Measurements from ENCODE around the gene PLCH2.

PLCH2 gene

DNA sequence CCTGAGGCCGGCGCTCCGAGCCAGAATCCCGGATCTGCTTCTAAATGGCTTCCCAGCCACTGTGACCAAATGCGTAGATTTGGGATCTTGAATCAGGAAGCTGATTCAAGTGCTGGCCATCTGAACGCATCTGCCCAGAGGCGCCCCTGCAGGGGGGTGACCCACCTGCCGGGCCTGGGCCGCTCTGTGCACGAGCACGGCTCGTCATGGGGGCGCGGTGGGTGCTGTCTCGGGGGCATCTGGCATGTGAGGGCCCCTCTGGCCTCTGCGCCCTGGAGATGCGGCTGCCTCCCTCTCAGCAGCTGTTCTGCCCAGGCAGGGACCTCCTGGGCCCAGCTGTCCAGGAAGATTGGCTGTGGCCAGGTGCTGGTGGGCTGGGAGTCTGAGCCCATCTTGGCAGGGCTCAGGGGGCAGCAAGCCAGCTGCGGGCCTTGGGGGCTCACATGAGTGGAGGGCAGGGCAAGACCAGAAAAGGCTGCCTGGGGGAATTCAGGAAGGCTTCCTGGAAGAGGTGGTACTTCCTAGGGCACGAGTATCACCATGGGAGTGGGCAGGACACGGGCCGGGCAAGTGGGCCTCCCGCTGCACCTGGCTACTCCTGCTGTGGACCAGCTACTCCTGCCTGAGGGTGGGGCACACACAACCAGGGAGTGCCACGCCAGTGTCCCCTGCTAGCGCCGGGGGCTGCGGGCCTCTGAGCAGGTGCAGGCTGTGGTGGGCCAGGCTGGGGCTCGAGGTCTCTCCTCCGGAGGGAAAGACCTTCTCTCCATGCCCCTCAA is 25.1 kb downstream of the PLCH2 start:
- no peak for DNase-seq (ENCODE audit: low read depth in 2 of 2)

DNA sequence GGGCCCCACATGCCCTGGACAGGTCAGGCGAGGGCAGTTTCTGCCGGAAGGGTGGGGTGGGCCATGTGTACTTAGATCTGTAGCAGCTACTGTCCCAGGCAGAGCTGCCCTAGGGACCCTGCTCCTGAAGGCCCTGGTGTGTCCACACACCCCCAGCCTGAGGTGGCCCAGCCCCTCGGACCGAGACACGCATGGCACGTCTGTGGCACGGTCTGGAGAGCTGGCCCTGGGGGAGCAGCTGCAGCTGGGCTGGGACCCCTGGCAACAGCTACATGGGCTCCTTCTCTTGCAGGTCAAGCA is 25.7 kb downstream of the PLCH2 start:
- no peak for DNase-seq (ENCODE audit: low read depth in 2 of 2)

DNA sequence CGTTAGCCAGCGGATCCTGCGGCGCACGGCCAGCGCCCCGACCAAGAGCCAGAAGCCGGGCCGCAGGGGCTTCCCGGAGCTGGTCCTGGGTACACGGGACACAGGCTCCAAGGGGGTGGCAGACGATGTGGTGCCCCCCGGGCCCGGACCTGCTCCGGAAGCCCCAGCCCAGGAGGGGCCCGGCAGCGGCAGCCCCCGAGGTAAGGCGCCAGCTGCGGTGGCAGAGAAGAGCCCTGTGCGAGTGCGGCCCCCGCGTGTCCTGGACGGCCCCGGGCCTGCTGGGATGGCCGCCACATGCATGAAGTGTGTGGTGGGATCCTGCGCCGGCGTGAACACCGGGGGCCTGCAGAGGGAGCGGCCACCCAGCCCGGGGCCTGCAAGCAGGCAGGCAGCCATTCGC is 26.1 kb downstream of the PLCH2 start:
- no peak for DNase-seq (ENCODE audit: low read depth in 2 of 2)

DNA sequence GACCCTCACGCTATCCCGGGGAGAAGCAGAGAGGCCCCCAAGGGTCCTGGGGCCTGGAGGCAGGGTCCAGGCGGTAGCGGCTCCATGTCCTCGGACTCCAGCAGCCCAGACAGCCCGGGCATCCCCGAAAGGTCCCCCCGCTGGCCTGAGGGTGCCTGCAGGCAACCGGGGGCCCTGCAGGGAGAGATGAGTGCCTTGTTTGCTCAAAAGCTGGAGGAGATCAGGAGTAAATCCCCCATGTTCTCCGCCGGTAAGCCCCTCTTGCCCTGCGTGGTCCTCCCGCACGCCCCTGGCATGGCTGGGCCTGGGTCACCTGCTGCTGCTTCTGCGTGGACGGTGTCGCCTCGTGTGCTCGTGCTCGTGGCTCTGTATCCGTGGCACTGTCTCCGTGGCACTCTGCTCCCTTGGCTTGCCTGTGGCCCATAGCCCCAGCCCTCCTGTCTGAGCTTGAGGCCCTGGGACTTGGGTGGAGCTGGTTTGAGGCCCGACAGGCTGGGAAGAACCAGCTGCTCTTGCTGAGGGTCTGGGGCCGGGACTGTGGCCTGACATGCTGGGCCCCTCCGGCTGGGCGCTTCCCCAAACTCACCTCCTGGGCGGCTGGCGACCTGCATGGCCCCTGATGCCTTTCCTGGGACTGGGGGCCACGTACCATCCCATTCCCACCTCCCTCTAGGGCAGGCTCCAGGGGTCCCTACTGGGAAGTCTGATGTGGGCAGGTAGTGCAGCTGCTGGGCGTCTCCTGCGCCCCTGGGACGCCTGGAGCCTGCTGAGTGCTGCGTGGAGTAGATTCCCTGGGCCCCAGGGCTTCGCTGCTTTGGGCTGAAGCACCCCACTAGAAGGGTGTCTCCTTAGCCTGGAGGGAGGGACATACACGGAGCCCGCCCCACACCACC is 26.8 kb downstream of the PLCH2 start:
- no peak for DNase-seq (ENCODE audit: low read depth in 2 of 2)

DNA sequence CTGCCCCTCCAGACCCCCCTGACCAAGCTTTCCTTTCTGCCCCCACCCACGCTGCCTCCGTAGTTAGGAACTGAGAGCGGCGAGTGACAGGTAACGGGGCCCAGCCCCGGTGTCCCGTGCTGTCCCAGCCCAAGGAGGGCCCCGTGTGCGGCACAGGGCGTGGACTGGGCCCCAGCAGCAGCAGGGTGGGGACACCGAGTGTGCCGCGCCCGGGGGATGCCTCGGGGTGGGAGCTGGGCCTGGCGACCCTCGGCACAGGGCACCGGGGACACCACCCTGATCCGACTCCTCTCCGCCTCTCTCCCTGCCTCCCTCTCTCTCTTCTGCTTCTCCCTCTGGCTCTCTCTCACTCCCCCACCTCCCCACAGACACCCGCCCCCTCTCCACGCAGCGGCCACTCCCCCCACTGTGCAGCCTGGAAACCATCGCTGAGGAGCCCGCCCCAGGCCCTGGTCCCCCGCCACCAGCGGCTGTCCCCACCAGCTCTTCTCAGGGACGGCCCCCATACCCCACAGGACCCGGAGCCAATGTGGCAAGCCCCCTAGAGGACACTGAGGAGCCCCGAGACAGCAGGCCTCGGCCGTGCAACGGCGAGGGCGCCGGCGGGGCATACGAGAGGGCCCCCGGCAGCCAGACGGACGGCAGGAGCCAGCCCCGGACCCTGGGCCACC is 27.6 kb downstream of the PLCH2 start:
- DNase-seq (ENCODE audit: low read depth in 2 of 2): no peak

DNA sequence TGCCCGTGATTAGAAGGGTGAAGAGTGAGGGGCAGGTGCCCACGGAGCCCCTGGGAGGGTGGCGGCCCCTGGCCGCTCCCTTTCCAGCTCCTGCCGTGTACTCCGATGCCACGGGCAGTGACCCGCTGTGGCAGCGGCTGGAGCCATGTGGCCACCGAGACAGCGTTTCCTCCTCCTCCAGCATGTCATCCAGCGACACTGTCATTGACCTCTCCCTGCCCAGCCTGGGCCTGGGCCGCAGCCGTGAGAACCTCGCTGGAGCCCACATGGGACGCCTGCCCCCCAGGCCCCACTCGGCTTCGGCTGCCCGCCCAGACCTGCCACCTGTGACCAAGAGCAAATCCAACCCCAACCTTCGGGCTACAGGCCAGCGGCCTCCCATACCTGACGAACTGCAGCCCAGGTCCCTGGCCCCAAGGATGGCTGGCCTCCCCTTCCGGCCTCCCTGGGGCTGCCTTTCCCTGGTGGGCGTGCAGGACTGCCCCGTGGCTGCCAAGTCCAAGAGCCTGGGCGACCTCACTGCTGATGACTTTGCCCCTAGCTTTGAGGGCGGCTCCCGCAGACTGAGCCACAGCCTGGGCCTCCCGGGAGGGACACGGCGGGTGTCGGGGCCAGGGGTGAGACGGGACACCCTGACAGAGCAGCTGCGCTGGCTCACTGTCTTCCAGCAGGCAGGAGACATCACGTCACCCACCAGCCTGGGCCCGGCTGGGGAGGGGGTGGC is 28.3 kb downstream of the PLCH2 start:
- no peak for DNase-seq (ENCODE audit: low read depth in 2 of 2)

DNA sequence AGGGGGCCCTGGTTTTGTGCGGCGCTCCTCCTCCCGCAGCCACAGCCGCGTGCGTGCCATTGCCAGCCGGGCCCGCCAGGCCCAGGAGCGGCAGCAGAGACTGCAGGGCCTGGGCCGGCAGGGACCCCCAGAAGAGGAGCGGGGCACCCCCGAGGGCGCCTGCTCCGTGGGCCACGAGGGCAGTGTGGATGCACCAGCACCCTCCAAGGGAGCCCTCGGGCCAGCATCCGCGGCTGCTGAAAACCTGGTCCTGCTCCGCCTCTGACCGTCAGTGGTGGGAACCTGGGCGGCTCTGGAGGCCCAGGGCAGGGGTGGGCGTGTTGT is 28.8 kb downstream of the PLCH2 start:
- no peak for DNase-seq (ENCODE audit: low read depth in 2 of 2)

DNA sequence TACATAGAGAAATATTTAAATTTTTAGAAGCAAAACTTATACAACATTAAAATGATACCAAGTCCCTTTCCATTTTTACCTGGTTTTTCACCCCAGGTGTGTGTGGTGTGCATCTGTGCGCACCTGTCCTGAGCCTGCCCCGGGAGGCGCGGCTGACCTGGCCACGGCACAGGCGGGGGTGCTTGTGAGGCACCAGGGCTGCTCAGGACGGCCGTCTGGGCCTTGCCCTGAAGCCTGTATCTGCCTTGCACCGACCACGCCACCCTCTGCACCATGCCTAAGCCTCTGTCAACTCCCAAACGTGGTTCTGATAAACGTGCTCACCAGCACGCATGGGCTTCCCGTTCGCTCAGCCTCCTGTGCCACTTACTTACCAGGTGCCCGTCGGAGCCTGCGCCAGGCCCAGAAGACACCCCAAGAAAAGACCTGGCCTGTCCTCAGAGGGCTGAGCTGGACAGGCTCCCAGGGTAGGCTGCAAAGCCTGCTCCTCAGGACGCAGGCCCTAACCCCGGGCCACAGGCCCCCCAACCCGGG is 29.4 kb downstream of the PLCH2 start:
- DNase-seq (ENCODE audit: low read depth in 2 of 2): no peak

DNA sequence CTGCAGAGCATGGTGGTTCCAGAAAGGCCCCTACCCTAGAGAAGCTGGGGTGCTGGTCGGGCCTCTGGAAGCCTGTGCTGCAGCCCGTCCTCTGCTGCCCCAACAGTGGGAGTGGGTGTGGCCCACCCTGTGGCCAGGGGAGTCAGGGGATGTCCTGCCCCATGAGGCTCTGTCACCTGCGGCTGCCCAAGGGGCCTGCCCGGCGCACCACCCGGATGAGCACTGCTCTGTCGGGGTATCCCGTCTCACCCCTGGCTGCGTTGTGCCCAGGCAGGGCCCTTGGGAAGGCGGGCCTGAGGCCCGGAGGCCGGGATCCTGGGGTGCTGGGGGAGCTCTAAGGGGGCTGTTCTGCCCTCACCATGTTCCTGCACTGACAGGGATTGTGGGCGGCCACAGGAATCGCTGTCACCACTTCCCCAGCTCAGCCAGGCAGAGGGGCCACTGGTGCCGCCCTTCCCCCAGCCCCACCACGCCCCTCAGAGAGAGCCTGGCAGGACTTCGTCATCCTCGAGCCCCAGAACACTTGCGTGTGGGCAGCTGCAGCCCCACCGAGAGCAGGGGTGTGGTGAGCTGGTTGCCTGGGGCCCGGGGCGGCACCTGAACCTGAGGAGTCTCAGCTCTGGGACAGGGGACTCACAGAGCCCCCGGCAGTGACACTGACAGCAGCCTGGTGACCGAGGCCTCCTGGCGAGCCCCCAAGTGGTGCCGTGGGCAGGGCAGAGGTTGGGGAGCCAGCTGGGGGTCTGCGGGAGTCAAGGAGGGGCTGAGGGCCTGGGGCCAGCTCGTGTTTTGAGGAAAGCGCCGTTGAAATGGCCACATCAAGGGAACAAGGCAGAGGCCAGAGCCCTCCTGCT is 30.1 kb downstream of the PLCH2 start:
- no peak for DNase-seq (ENCODE audit: low read depth in 2 of 2)

DNA sequence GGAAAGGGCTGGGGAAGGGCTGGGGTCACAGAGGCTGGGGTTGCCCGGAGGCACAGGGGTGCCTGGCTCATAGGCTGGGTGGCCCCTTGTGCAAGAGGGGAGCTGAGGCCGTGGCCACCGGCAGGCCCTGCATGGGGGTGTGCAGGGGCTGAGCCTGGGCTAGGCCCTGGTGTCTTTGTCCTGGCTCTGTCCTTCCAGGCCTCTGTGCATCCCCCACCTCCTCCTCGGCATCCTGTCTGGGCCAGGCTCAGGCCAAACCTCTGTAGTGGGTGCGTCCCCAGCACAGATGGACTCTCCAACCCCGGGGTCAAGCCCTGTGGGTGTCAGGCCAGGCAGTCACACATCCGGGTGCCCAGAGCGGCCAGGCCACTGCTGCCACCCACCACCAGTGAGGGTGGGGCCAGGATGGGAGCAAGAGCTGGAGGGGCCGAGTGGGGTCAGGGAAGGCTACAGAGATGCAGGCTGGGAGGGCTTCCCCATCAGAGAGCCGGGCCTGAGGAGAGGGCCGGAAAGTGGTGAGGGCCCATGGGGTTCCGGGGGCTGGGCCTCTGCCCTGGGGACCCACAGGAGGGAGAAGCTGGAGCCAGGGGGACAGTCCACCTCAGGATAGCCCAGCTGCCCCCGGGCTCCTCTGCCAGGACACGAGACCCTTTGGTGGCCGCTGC is 30.9 kb downstream of the PLCH2 start:
- no peak for DNase-seq (ENCODE audit: low read depth in 2 of 2)

DNA sequence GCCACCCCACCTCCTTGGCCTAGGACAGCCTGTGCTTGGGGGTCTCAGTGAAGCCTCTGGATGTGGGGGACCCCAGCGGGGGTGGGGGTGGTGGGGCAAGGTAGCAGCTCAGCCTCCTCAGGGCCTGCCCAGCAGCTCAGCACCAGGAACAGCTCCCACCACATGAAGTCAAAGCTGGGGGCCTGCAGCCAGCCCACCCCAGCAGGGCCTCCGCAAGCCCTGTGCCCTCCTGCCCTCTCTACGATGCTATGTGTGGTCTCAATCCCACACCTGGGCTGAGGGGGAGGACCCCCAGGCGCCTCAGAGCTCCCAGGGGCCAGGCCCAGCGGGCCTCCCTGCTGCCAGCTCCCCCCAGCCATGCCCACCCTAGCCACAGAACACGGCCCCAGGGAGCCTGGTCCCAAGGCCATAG is 31.7 kb downstream of the PLCH2 start:
- no peak for DNase-seq (ENCODE audit: low read depth in 2 of 2)

DNA sequence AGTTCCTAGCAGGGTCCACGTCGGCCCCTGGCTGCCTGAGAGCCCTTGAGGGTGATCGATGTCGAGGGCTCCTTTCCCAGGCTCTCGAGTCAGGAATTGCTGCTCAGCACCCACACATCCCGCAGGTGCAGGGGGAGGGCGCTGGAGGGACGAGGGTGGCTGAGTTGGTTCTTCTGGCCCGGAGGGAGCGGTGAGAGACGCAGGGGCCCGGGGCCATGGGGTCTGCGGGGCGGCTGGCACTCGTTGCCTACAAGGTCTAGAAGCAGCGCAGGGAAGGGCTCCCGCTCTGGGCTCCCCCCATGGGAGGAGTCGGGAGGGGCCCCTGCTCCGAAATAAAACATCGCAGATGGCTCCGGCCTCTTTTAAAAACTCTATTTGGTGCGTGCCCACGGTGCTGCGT is 32.1 kb downstream of the PLCH2 start:
- DNase-seq (ENCODE audit: low read depth in 2 of 2): no peak

DNA sequence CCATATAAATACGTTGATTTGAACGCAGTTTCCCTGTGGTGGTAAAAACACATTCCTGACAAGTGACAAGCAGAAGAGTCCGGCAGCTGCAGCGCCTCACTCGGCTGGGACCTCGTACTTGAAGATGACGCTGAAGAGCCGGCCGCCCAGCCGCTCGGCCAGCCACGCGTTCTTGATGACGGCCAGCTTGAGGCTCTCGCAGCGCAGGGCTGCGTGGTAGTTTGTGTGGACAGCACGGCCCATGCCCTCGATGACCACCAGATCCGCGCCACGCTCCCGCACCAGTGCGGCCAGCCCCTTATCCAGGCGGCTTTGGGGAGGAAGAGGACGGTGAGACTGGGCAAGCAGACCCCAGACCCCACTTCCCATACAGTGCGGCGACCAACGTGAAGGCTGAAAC is 32.7 kb downstream of the PLCH2 start:
- DNase-seq (ENCODE audit: low read depth in 2 of 2): no peak

DNA sequence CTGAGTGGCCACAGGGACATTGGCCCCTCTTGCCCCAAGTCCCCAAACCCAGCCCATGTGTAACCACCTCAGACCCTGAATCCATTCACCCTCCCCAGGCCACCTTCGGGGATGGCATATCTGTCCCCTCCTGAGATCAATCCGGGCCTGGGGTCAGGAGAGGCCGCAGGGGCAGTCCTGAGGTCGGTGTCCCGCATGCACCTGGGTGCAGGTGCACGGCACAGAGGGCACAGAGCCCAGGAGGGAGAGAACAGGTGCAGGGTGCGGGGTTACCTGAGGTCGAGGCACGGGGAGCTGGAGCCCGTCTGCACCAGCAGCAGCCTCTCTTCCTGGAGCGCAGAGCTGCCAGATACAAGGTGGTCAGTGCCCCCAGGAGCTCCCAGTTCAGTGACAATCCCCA is 33.5 kb downstream of the PLCH2 start:
- no peak for DNase-seq (ENCODE audit: low read depth in 2 of 2)

DNA sequence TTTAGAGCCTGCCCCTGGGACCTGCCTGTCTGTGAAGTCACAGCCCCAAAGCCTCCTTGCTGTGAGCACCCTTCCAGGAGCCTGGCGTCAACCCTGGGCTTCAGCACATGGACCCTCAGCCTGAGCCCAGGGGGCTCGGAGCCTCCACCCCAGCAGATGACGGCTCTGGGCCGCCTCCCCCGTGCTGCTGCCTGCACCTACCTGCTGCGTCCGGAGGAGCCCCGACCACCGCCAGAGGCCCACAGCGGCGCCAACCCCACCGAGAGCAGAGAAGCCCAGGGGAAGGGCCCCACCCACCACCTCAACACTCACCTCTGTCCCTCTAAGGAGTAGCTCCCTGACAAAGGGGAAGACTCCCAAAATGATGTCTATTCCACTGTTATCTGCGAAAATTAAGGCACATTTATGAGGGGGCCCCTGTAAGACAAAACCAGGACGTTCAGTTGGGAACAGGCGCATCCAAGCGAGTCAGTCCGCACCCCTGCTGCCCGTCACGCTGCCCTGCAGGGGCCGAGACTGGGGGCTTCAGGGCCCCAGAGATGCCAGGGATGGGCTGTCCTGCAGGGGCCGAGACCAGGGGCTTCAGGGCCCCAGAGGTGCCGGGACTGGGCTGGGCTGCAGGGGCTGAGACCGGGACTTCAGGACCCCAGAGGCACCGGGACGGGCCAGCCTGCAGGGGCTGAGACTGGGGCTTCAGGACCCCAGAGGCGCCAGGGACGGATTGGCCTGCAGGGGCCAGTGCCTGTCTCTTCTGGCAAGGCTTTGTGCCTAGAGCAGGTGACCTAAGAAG is 34.5 kb downstream of the PLCH2 start:
- no peak for DNase-seq (ENCODE audit: low read depth in 2 of 2)

DNA sequence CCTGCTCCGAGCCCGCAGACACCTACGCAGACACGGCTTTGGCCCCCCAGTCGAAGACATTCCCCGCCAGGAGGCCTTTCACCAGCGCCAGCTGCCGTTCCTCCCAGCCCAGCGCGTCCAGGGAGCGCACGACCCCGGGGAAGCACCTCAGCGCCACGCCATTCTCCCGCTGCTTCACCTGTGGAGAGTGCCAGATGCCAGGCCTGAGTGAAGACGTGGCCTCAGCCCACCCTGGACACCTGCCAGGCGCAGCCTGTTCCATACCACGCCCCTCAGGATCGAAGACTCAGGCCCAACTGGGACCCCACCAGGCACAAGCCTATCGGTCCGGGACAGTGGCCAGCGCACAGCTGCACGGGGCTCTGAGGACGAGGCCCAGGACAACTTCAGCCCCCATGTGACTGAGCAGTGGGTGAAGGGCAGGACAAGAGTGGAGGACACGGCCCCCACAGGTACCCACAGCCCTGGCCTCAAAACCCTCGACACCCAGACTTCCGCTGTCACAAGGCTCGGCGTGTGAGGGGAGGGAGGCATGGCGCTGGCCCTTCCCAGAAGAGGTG is 36.9 kb downstream of the PLCH2 start:
- DNase-seq (ENCODE audit: low read depth in 2 of 2): no peak

DNA sequence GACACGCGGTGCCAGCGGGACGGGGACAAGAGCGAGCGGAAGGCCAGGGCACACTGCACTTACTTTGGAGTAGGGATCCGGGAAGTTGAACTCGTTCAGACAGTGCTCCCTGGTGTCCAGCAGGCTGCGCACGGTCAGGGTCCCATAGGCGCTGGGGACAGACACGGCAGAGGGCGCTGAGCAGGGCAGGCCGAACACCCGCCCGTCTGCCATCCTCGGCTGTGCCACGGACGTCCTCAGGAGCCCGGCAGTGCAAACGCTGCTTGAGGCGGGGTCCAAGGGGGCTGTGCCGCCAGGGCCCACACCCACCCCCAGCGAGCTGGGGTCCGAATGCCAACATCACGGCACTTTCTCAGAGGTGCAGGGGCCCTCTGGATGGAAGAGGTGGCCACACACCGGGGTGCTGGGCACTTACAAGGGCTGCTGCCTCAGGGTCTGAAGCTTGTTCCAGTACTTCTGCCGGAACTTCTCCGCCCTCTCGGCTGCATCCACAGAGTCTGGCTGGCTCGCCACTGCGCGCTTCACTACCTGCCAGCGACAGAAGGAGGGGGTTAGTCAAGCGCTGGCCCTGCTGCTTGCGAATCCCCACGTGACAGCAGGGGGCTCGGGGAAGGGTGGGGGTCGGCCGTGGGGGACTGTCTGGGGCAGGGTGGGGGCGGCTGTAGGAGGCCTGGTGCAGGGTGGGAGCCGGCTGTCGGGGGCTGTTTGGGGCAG is 38.0 kb downstream of the PLCH2 start:
- DNase-seq (ENCODE audit: low read depth in 2 of 2): no peak

DNA sequence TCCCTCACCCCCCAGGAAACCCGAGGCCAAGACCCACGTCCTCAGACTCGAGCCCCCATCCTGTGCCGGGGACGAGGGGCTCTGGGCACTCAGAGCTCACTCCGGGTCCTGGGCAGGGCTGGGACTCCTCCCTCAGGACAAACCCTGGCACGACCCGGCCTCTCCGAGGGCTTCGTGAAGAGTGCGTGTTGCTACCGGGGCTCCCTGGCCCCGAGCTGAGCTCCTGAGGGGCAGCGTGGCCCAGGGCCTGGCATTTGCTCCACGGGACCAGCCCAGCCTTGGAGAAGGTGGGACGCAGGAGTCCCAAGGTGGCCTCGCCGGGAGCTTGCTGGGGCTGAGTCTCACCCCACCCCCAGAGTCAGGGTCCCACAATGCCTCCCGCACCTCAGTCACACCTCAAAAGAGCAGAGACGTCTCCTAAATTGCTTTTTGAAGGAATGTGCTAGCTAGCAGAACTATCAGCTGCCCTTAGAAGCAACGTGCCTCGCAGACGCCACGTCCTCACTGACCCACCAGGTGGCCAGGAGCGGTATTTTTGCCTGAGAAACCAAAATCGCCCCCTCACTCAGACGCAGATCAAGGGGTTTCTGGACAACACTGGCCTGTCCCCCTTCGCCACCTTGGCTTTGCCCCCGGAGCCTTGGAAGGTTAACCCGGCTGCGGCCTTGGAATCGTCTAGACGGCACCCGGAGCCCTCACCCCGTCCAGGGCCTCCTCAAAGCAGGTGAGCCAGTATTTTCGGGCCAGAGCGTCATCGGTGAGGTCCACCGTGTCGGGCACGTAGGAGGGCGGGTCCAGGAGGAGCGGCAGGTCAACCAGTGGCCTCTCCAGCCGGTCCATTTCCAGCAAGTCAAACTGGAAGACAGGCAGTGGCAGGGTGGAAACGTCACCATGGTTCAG is 39.0 kb downstream of the PLCH2 start:
- no peak for DNase-seq (ENCODE audit: low read depth in 2 of 2)

All from stimulated activated CD8-positive, alpha-beta memory T cell treated with anti-CD3 and anti-CD28 coated beads, Interleukin-7, amount 100 ng/mL, for 4 hours (primary cell).